ENCODE data around the gene FMNL2. TPM values are rescaled to one million over a fixed set of nuclear protein-coding genes. Genes with fewer than 3 reads are reported as not detected.

Gene FMNL2
- total and polyA plus RNA-seq, 2 of the 4 experiments (the other 2 are of a cell fraction): 10.9 to 11.4 TPM

- Histone ChIP-seq H3K9me1 (ENCODE audit: insufficient read depth, low read length) (no peaks in the 10 kb centered on the region), H3K4me3 (ENCODE audit: insufficient read depth, low read depth, low read length) (no peak overlapping the region), H3K27me3 (ENCODE audit: control insufficient read depth, insufficient read depth, low read length) (no peaks in the 10 kb centered on the region), H3K18ac (ENCODE audit: low read depth, low read length) (no peak overlapping the region), H4K91ac (ENCODE audit: insufficient read depth, low read depth, low read length) (no peak overlapping the region), H2AK5ac (ENCODE audit: low read depth, low read length) (no peak overlapping the region), H3K14ac (replicated peaks; ENCODE audit: low read depth, low read length) (no peak overlapping the region), H2BK20ac (ENCODE audit: low read depth, low read length) (no peak overlapping the region), H3K79me1 (ENCODE audit: low read depth in 1 of 2, low read length in 2 of 2) (no peaks in the 10 kb centered on the region), H2BK120ac (ENCODE audit: low read depth, low read length) (no peak overlapping the region), H3K4me1 (ENCODE audit: control insufficient read depth, insufficient read depth, low read length) (no peaks in the 10 kb centered on the region), H3K56ac (ENCODE audit: extremely low read depth, insufficient read depth, low read length) (no peak overlapping the region), H3K9me3 (ENCODE audit: control insufficient read depth, insufficient read depth, low read length) (no peaks in the 10 kb centered on the region), H2AK9ac (replicated peaks; ENCODE audit: low read depth, low read length, poor library complexity) (no peak overlapping the region), H3K23ac (ENCODE audit: low read depth, low read length) (no peak overlapping the region), H2BK15ac (ENCODE audit: low read depth, low read length) (no peak overlapping the region), H3K36me3 (ENCODE audit: control insufficient read depth, insufficient read depth, low read length) (peaks cover 13% of the 10 kb centered on the region), H4K8ac (ENCODE audit: low read depth in 2 of 2, low read length in 2 of 2) (no peak overlapping the region), H3K27ac (ENCODE audit: insufficient read depth, low read length) (no peak overlapping the region), H2BK5ac (ENCODE audit: low read depth, low read length, poor library complexity, severe bottlenecking) (no peak overlapping the region), H4K5ac (ENCODE audit: low read depth, low read length) (no peak overlapping the region), H3K4ac (ENCODE audit: low read depth, low read length) (no peak overlapping the region), H2AFZ (replicated peaks; ENCODE audit: low read length, poor library complexity) (no peak overlapping the region), H3K9ac (ENCODE audit: low read depth, low read length) (no peak overlapping the region), H3K4me2 (ENCODE audit: low read depth, low read length) (no peak overlapping the region), H4K20me1 (ENCODE audit: insufficient read depth, low read length) (no peaks in the 10 kb centered on the region)
- ChIA-PET CTCF (no interaction called here), POLR2A (ENCODE audit: unreplicated experiment) (no interaction called here)
- intact Hi-C loops (cut with micrococcal nuclease) (loop anchor here (10.0 kb wide), 1 partner anchor 69 kb away; no protein-coding TSS in a partner anchor), in situ Hi-C loops (cut with MboI; ENCODE audit: low sequenced_read_pairs) (loop anchor here (10.0 kb wide), 1 partner anchor 289 kb away; the partner anchor contains the start of gene FMNL2), dilution Hi-C loops (cut with HindIII; ENCODE audit: low sequenced_read_pairs, unreplicated experiment) (no loop called here)
- WGBS, 2 experiments (ENCODE audit: extremely low coverage in 2 of 2, insufficient read length in 1 of 2): no CpG with 5 or more reads among the region's 2 CpGs
- no peak for DNase-seq
- TF ChIP-seq MXI1 (IDR thresholded peaks at IDR 0.05; ENCODE audit: borderline replicate concordance, low read depth, low read length): no peak
- no peak for TF ChIP-seq CTCF (conservative IDR thresholded peaks at IDR 0.05; ENCODE audit: low read depth, low read length)
- BruUV-seq (replicated peaks): no TSS peak
- ATAC-seq (ENCODE audit: low read depth): no peak
Observed at GRCh38 chr2:152623775-152624174, 288.8 kb downstream of the FMNL2 start.

Measured in IMR-90 (cell line).